C4-2B (cell line): Measurements from ENCODE around the gene TAC3.

Source experiments
- H3K27ac ChIP-seq: fragments of 450-650 bp; 2 replicates; pipeline ENCODE4 v1.5.1; 2017
- ZFX ChIP-seq: fragments of 450-650 bp; IDR thresholded peaks from 2 replicates; pipeline ENCODE4 v1.6.1; 2017
- TF ChIP-seq, protein P1 (sequence below): fragments of 450-650 bp; conservative IDR thresholded peaks from 2 replicates; pipeline ENCODE4 v1.5.1; 2017; ENCODE audit warnings: mild to moderate bottlenecking

TAC3 gene

DNA sequence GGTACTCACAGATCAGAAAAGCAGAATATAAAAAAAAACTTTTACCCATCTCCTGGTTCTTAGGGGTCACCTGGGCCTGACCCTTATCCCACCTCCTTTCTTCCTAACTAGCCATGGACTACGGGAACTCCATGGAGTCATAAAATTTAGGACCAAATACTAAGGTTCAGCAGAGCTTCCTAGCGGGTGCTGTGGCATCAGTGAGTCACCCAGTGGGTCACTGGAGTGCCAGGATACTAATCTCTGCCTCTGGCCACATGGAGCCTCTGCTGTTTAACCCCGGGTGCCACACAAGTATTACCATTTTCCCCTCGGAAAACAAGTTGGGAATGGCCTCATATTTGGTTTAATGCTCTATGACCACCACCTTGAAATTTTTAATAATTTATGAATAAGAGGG, 16.9 kb downstream of the TAC3 start:
- no peak for TF ChIP-seq ZFX
- TF ChIP-seq, protein P1, sequence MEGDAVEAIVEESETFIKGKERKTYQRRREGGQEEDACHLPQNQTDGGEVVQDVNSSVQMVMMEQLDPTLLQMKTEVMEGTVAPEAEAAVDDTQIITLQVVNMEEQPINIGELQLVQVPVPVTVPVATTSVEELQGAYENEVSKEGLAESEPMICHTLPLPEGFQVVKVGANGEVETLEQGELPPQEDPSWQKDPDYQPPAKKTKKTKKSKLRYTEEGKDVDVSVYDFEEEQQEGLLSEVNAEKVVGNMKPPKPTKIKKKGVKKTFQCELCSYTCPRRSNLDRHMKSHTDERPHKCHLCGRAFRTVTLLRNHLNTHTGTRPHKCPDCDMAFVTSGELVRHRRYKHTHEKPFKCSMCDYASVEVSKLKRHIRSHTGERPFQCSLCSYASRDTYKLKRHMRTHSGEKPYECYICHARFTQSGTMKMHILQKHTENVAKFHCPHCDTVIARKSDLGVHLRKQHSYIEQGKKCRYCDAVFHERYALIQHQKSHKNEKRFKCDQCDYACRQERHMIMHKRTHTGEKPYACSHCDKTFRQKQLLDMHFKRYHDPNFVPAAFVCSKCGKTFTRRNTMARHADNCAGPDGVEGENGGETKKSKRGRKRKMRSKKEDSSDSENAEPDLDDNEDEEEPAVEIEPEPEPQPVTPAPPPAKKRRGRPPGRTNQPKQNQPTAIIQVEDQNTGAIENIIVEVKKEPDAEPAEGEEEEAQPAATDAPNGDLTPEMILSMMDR: no peak
- no peak overlapping the region for H3K27ac ChIP-seq

DNA sequence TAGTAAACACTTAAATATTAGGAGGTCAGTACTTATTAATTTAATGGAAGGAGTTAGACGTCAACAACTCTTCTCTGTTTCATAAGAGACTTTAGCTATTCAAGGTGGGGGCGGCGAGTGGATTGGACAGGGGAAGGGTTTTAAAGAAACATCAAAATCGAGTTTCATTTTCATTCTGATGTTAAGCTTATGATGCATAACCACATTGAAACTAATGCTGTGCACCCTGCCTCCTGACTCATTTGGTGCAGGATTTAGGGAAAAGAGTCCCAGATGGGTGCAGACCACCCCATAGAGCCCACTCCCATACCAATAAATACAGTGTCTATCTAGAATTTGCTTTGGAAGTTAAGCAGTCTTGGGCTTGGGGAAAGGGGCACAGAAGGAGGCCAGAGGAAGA, 17.3 kb downstream of the TAC3 start:
- TF ChIP-seq, protein P1: no peak
- no peak for TF ChIP-seq ZFX
- H3K27ac ChIP-seq: no peak overlapping the region

DNA sequence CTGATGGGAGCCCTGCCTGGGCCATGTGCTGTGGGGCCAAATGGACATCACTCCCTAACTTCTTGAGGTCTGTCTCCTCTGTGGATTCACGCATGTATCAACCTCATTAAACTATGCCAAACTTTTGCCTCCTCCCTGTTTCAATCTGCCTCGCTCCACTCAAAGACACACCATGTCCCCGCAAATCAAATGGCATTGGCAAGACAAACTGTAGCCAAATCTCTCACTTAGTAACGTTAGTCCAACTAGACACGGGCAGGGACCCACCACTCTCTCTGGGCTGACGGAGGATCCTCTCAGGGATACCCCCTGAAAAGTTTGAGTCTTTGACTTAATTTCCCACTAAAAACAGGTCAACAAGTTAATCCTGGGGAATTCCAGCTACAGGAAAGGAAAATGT, 18.0 kb downstream of the TAC3 start:
- no peak overlapping the region for H3K27ac ChIP-seq
- TF ChIP-seq, protein P1: no peak
- TF ChIP-seq ZFX: no peak

DNA sequence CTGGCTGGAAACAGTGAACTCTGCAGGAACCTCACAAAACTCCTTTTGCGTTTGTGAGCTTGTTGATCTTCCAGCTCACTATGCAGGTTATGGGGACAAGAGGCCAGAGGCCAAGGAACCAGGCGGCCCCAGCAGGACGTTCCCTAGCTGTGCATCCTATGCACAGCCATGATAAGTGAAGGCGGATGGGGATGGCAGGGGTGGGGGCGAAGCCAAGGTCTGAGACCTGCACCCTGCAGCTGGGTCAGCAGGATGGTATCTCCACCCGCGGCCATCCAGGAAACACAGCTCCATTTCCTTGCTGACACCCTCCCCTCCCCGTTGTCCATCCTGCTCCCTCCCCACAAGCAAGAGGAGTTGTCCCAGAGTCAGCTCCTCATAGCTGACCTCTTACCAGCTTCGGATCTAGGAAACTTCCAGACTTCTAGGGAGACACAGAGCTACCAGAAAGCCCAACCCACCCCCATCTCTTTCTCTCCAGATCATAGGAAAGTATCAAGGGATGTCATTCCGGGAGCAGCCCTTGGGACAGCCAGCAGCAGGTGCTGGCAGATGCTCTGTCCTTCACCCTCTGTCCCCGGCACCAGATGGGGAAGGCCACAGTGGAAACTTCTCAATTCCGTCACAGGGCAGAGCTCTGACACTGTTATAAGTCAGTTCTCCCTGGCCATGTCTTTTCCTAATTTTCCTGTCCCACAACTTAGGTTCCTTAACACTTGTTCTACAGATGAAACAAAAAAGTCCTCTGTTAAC, 19.4 kb downstream of the TAC3 start:
- TF ChIP-seq, protein P1: no peak
- no peak for TF ChIP-seq ZFX

DNA sequence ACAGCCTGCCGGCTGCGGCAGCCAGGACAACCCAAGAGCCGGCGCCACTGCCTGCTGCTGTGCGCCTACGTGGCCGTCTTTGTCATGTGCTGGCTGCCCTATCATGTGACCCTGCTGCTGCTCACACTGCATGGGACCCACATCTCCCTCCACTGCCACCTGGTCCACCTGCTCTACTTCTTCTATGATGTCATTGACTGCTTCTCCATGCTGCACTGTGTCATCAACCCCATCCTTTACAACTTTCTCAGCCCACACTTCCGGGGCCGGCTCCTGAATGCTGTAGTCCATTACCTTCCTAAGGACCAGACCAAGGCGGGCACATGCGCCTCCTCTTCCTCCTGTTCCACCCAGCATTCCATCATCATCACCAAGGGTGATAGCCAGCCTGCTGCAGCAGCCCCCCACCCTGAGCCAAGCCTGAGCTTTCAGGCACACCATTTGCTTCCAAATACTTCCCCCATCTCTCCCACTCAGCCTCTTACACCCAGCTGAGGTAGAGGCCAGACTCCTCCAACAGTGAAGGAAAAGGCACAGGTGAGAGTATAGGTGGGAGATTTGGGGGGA, 20.3 kb downstream of the TAC3 start:
- no peak overlapping the region for H3K27ac ChIP-seq
- TF ChIP-seq, protein P1: no peak
- TF ChIP-seq ZFX: no peak

More for the DNA sequence above, 19.4 kb downstream of the TAC3 start:
- H3K27ac ChIP-seq: no peak overlapping the region

DNA sequence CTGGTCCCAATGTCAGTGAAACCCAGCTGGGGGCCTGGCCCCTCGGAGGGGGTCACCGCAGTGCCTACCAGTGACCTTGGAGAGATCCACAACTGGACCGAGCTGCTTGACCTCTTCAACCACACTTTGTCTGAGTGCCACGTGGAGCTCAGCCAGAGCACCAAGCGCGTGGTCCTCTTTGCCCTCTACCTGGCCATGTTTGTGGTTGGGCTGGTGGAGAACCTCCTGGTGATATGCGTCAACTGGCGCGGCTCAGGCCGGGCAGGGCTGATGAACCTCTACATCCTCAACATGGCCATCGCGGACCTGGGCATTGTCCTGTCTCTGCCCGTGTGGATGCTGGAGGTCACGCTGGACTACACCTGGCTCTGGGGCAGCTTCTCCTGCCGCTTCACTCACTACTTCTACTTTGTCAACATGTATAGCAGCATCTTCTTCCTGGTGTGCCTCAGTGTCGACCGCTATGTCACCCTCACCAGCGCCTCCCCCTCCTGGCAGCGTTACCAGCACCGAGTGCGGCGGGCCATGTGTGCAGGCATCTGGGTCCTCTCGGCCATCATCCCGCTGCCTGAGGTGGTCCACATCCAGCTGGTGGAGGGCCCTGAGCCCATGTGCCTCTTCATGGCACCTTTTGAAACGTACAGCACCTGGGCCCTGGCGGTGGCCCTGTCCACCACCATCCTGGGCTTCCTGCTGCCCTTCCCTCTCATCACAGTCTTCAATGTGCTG, 21.0 kb downstream of the TAC3 start:
- TF ChIP-seq, protein P1: no peak
- TF ChIP-seq ZFX: no peak
- H3K27ac ChIP-seq: no peak overlapping the region

DNA sequence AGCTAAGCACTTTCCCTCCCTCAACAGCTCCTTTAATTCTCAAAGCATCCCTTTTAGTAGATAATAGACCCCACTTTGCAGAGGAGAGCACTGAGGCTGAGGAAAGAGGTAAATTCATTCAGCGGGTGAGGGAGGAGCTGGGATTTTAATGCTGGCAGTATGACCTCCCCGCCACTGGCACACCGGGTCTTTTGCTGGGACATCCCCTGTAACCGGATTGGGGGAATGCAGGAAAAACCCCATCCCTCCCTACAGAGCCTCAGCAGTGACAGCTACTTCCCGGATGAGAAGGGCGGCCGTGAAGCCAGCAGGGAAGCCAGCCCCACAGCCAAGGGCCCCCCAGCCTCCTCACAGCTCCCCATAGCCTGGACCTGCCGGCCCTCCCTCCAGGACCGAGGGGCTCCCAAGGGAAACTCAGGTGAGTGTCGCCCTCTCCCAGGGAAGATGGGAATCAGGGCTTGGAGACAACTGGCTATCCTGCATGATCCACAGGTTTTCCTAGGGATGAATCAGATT, 22.0 kb downstream of the TAC3 start:
- no peak overlapping the region for H3K27ac ChIP-seq
- no peak for TF ChIP-seq ZFX
- TF ChIP-seq, protein P1: no peak
